ENCODE measurements around the gene SPDYE17. TPM values are rescaled to one million over a fixed set of nuclear protein-coding genes. Genes with fewer than 3 reads are reported as not detected.
"Not testable (repeated sequence)": the region's sequence is repeated elsewhere in the genome, so short reads cannot be mapped to it uniquely, and the experiment has no call there.

SPDYE17 gene
- total and polyA plus RNA-seq, 2 donors (not counting 1 experiment from before 2014, with no cell fraction given), result not detected

GRCh38 chr7:77003241-77003640, 28.9 kb downstream of the SPDYE17 start:
- H3K9me3 ChIP-seq (ENCODE audit: control extremely low read depth in 1 of 3, control insufficient read depth in 2 of 3, insufficient read depth in 1 of 3, low read length in 2 of 3); H3K36me3 ChIP-seq (replicated peaks in 1 of 2; ENCODE audit: control extremely low read depth in 1 of 2, control insufficient read depth in 1 of 2, extremely low read depth in 1 of 2, insufficient read depth in 2 of 2, low read length in 1 of 2); DNase-seq; H3K4me2 ChIP-seq (replicated peaks; ENCODE audit: low read depth, low read length, poor library complexity, severe bottlenecking); intact Hi-C loops (cut with micrococcal nuclease); H3K27ac ChIP-seq (ENCODE audit: low read length in 2 of 2); H3K4me1 ChIP-seq (ENCODE audit: control insufficient read depth in 2 of 2, insufficient read depth in 2 of 2, low read length in 2 of 2); H3K9ac ChIP-seq (ENCODE audit: low read length); H3K4me3 Mint-ChIP-seq; H3K4me3 ChIP-seq (ENCODE audit: control extremely low read depth in 1 of 5, extremely low read depth in 1 of 5, insufficient read depth in 1 of 5, low read depth in 2 of 5, low read length in 4 of 5); CTCF ChIA-PET; ATAC-seq (ENCODE audit: low read depth); H3K4me1 Mint-ChIP-seq; H4K20me1 ChIP-seq (ENCODE audit: control insufficient read depth, insufficient read depth, low read length, poor library complexity, severe bottlenecking); H2AFZ ChIP-seq (ENCODE audit: insufficient read depth, low read depth, low read length, poor library complexity, severe bottlenecking); H3K9me3 Mint-ChIP-seq (ENCODE audit: insufficient read depth); H3K27me3 ChIP-seq (replicated peaks in 1 of 4; ENCODE audit: control extremely low read depth in 1 of 4, control insufficient read depth in 3 of 4, insufficient read depth in 4 of 4, low read length in 3 of 4); H3K27ac Mint-ChIP-seq; H3K79me2 ChIP-seq (ENCODE audit: control insufficient read depth, insufficient read depth, low read length); POLR2A ChIA-PET; H3K27me3 Mint-ChIP-seq: not testable (repeated sequence)
- WGBS (ENCODE audit: insufficient coverage), result no CpG with 5 or more reads among the region's 10 CpGs

- H4K20me1 ChIP-seq (ENCODE audit: control insufficient read depth, insufficient read depth, low read length, poor library complexity, severe bottlenecking); H3K4me1 Mint-ChIP-seq; H3K4me3 Mint-ChIP-seq; POLR2A ChIA-PET; CTCF ChIA-PET; H3K4me1 ChIP-seq (ENCODE audit: control insufficient read depth in 2 of 2, insufficient read depth in 2 of 2, low read length in 2 of 2); H3K9ac ChIP-seq (ENCODE audit: low read length); H3K27me3 ChIP-seq (replicated peaks in 1 of 4; ENCODE audit: control extremely low read depth in 1 of 4, control insufficient read depth in 3 of 4, insufficient read depth in 4 of 4, low read length in 3 of 4); H3K4me2 ChIP-seq (replicated peaks; ENCODE audit: low read depth, low read length, poor library complexity, severe bottlenecking); H3K9me3 Mint-ChIP-seq (ENCODE audit: insufficient read depth); H3K27ac Mint-ChIP-seq; H3K9me3 ChIP-seq (ENCODE audit: control extremely low read depth in 1 of 3, control insufficient read depth in 2 of 3, insufficient read depth in 1 of 3, low read length in 2 of 3); H2AFZ ChIP-seq (ENCODE audit: insufficient read depth, low read depth, low read length, poor library complexity, severe bottlenecking); H3K27me3 Mint-ChIP-seq; H3K4me3 ChIP-seq (ENCODE audit: control extremely low read depth in 1 of 5, extremely low read depth in 1 of 5, insufficient read depth in 1 of 5, low read depth in 2 of 5, low read length in 4 of 5); DNase-seq; intact Hi-C loops (cut with micrococcal nuclease); H3K36me3 ChIP-seq (replicated peaks in 1 of 2; ENCODE audit: control extremely low read depth in 1 of 2, control insufficient read depth in 1 of 2, extremely low read depth in 1 of 2, insufficient read depth in 2 of 2, low read length in 1 of 2); ATAC-seq (ENCODE audit: low read depth); H3K27ac ChIP-seq (ENCODE audit: low read length in 2 of 2): not testable (repeated sequence)
- WGBS (ENCODE audit: insufficient coverage), result 99% methylated on average over 14 of the region's 21 CpGs
- H3K79me2 ChIP-seq (ENCODE audit: control insufficient read depth, insufficient read depth, low read length), result peaks cover 10% of the 10 kb centered on the region
Measured at GRCh38 chr7:77002678-77003233, 29.4 kb downstream of the SPDYE17 start.

- H3K36me3 ChIP-seq (replicated peaks in 1 of 2; ENCODE audit: control extremely low read depth in 1 of 2, control insufficient read depth in 1 of 2, extremely low read depth in 1 of 2, insufficient read depth in 2 of 2, low read length in 1 of 2); CTCF ChIA-PET; H3K4me1 Mint-ChIP-seq; H3K4me3 ChIP-seq (ENCODE audit: control extremely low read depth in 1 of 5, extremely low read depth in 1 of 5, insufficient read depth in 1 of 5, low read depth in 2 of 5, low read length in 4 of 5); POLR2A ChIA-PET; H3K4me1 ChIP-seq (ENCODE audit: control insufficient read depth in 2 of 2, insufficient read depth in 2 of 2, low read length in 2 of 2); H3K27ac ChIP-seq (ENCODE audit: low read length in 2 of 2); ATAC-seq (ENCODE audit: low read depth); H3K4me2 ChIP-seq (replicated peaks; ENCODE audit: low read depth, low read length, poor library complexity, severe bottlenecking); H3K9ac ChIP-seq (ENCODE audit: low read length); H3K9me3 Mint-ChIP-seq (ENCODE audit: insufficient read depth); H3K9me3 ChIP-seq (ENCODE audit: control extremely low read depth in 1 of 3, control insufficient read depth in 2 of 3, insufficient read depth in 1 of 3, low read length in 2 of 3); H3K27me3 Mint-ChIP-seq; DNase-seq; H3K27ac Mint-ChIP-seq; intact Hi-C loops (cut with micrococcal nuclease); H3K4me3 Mint-ChIP-seq; H3K27me3 ChIP-seq (replicated peaks in 1 of 4; ENCODE audit: control extremely low read depth in 1 of 4, control insufficient read depth in 3 of 4, insufficient read depth in 4 of 4, low read length in 3 of 4); H2AFZ ChIP-seq (ENCODE audit: insufficient read depth, low read depth, low read length, poor library complexity, severe bottlenecking): not testable (repeated sequence)
- Histone ChIP-seq H3K79me2 (ENCODE audit: control insufficient read depth, insufficient read depth, low read length) (peaks cover 17% of the 10 kb centered on the region), H4K20me1 (ENCODE audit: control insufficient read depth, insufficient read depth, low read length, poor library complexity, severe bottlenecking) (peaks cover 11% of the 10 kb centered on the region)
- WGBS (ENCODE audit: insufficient coverage), result 83% methylated on average over 10 of the region's 15 CpGs
Measured at GRCh38 chr7:77002104-77002503, 30.1 kb downstream of the SPDYE17 start.

- H2AFZ ChIP-seq (ENCODE audit: insufficient read depth, low read depth, low read length, poor library complexity, severe bottlenecking); DNase-seq; H3K27ac Mint-ChIP-seq; H3K4me2 ChIP-seq (replicated peaks; ENCODE audit: low read depth, low read length, poor library complexity, severe bottlenecking); H3K27me3 ChIP-seq (replicated peaks in 1 of 4; ENCODE audit: control extremely low read depth in 1 of 4, control insufficient read depth in 3 of 4, insufficient read depth in 4 of 4, low read length in 3 of 4); H3K27me3 Mint-ChIP-seq; H3K4me3 ChIP-seq (ENCODE audit: control extremely low read depth in 1 of 5, extremely low read depth in 1 of 5, insufficient read depth in 1 of 5, low read depth in 2 of 5, low read length in 4 of 5); H3K4me1 Mint-ChIP-seq; H3K9ac ChIP-seq (ENCODE audit: low read length); H3K4me3 Mint-ChIP-seq; intact Hi-C loops (cut with micrococcal nuclease); CTCF ChIA-PET; H3K9me3 Mint-ChIP-seq (ENCODE audit: insufficient read depth); POLR2A ChIA-PET; H3K9me3 ChIP-seq (ENCODE audit: control extremely low read depth in 1 of 3, control insufficient read depth in 2 of 3, insufficient read depth in 1 of 3, low read length in 2 of 3); H3K27ac ChIP-seq (ENCODE audit: low read length in 2 of 2); H3K4me1 ChIP-seq (ENCODE audit: control insufficient read depth in 2 of 2, insufficient read depth in 2 of 2, low read length in 2 of 2); H3K36me3 ChIP-seq (replicated peaks in 1 of 2; ENCODE audit: control extremely low read depth in 1 of 2, control insufficient read depth in 1 of 2, extremely low read depth in 1 of 2, insufficient read depth in 2 of 2, low read length in 1 of 2); ATAC-seq (ENCODE audit: low read depth): not testable (repeated sequence)
- peaks cover 18% of the 10 kb centered on the region for H3K79me2 ChIP-seq (ENCODE audit: control insufficient read depth, insufficient read depth, low read length)
- no CpG with 5 or more reads among the region's 37 CpGs for WGBS (ENCODE audit: insufficient coverage)
- peaks cover 15% of the 10 kb centered on the region for H4K20me1 ChIP-seq (ENCODE audit: control insufficient read depth, insufficient read depth, low read length, poor library complexity, severe bottlenecking)
Measured at GRCh38 chr7:76999474-77000107, 32.6 kb downstream of the SPDYE17 start.

Data from B cell (primary cell).